ENCODE results near the gene PRKN.

DNA sequence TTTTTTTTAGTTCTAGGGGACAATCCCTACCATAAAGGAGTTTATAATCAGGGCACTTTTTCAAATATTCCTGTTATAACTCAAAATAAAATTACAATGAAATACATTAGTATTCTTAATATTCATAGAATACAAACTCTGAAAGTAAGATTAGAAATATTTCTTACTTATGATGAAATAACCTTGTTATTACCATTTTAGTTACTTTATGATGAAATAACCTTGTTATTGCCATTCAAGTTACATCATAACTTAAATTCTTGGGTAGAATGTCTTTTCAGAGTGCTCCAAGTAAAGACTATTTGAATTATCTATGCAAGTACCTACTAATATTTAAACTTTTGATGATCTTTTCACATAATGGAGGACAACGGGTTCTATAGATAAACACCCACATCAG lies 43.4 kb upstream of the PRKN start:
- TF ChIP-seq POLR2A (IDR thresholded peaks at IDR 0.05) (no peak), POLR2AphosphoS5 (IDR thresholded peaks at IDR 0.05) (no peak), EP300 (IDR thresholded peaks at IDR 0.05; ENCODE audit: low read depth) (no peak)
- TF ChIP-seq, protein P1, sequence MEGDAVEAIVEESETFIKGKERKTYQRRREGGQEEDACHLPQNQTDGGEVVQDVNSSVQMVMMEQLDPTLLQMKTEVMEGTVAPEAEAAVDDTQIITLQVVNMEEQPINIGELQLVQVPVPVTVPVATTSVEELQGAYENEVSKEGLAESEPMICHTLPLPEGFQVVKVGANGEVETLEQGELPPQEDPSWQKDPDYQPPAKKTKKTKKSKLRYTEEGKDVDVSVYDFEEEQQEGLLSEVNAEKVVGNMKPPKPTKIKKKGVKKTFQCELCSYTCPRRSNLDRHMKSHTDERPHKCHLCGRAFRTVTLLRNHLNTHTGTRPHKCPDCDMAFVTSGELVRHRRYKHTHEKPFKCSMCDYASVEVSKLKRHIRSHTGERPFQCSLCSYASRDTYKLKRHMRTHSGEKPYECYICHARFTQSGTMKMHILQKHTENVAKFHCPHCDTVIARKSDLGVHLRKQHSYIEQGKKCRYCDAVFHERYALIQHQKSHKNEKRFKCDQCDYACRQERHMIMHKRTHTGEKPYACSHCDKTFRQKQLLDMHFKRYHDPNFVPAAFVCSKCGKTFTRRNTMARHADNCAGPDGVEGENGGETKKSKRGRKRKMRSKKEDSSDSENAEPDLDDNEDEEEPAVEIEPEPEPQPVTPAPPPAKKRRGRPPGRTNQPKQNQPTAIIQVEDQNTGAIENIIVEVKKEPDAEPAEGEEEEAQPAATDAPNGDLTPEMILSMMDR (IDR thresholded peaks at IDR 0.05), result no peak
